Stimulated activated naive CD4-positive, alpha-beta T cell treated with Interleukin-2 at 50 U/mL for 16 hours (primary cell): ENCODE measurements around the gene GRM4.
A peak's percentile ranks its signal among the peaks of the same experiment; 100 is the strongest.
"Not testable (repeated sequence)": the region's sequence is repeated elsewhere in the genome, so short reads cannot be mapped to it uniquely, and the experiment has no call there.

Source experiments
- DNase-seq: peaks from one replicate; lab custom pipeline; 2025; lab: John Stamatoyannopoulos, UW

The GRM4 gene

DNA sequence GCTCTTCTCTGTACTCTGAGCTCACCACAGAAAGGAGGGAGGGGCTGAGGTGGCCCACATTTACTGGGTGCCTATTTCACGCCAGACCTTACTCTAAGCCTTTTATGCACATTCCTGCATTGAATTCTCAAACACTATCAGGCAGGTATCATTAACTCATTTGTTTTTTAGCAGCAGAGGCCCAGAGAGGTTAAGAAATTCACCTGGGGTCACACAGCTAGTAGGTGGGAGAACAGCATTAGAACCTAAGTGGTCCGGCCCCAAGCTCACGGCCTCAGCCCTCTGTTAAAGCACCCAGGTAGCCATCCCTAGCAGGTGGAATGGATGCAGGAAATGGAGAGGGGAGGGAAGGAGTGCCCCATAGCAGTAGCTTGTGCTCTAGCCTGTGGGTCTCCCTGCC lies 84.5 kb downstream of the GRM4 start:
- no peak for DNase-seq

DNA sequence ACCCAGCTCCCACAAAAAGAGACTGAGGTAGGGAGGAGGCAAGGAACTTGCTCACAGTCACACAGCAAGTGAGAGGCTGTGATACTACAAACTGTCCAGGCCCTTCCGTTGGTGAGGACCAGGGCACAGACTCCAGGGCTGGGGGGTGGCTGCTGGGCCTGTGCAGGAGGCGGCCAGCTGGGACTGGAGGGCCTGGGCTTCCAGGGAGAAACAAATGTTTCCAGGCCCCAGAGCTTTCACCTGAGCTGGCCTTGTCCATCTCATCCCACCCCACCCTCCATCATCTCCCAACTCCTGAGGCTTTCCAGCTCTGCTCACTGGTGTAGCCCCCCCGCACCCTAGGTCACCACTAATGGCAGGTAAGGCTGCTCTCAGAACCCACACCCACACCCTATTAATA lies 86.0 kb downstream of the GRM4 start:
- DNase-seq: no peak

DNA sequence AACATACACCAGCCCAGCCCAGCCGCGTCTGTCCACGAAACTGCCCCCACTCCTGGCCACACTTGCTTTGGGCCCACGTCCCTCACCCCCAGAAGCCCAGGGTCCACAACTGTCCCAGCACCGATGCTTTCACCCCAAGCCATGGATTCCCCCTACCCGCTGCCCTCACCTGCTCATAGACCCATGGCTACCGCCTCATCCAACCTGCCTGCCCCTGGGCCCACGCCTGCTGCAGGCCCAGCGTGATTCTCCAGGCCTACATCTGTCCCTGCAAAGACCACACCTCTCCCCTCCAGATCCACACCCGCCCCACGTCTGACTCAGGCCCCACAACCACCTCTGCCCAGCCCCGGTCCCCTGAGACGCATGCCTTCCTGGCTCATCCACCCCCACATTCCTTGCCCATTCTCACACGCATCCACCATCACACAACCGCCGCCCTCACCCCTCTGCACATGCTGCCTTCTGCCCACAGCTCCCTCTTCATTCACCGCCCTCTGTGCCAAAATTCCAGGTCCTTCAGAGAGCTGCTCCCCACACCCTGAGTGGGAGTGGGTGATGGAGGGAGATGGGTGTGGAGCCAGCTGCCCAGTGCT lies 86.7 kb downstream of the GRM4 start:
- DNase-seq: no peak

DNA sequence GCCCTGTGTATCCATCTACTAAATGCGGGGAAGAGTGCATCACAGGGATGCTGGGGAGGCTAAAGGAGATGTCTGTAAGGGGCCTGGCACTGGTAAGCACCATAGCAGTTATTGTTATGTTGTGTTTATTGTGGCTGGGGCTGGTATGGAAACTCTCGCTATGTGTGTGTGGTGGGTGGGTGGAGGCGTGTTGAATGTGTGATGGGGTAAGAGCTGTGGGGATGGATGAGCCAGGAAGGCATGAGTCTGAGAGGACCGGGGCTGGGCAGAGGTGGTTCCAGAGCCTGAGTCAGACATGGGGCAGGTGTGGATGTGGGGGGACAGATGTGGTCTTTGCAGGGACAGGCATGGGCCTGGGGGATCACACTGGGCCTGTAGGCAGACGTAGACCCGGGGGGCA lies 88.1 kb downstream of the GRM4 start:
- no peak for DNase-seq

DNA sequence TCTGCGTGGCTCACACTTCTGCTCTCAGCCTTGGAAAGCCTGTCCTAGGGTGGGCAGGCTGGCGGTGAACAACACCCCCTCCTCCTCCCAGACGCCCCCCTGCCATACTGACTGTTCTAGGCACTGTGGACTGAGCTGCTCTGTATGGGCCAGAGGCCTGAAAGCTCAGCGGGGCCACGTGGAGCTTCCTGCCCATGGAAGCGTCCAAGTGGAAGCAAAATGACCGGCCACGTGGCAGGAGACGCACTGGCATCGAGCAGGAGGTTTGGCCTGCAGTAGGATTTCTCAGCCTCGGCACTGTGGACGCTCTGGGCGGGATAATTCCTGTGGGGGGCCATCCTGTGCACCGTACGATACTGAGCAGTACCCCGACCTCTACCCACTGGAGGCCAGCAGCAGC lies 88.7 kb downstream of the GRM4 start:
- DNase-seq: no peak

DNA sequence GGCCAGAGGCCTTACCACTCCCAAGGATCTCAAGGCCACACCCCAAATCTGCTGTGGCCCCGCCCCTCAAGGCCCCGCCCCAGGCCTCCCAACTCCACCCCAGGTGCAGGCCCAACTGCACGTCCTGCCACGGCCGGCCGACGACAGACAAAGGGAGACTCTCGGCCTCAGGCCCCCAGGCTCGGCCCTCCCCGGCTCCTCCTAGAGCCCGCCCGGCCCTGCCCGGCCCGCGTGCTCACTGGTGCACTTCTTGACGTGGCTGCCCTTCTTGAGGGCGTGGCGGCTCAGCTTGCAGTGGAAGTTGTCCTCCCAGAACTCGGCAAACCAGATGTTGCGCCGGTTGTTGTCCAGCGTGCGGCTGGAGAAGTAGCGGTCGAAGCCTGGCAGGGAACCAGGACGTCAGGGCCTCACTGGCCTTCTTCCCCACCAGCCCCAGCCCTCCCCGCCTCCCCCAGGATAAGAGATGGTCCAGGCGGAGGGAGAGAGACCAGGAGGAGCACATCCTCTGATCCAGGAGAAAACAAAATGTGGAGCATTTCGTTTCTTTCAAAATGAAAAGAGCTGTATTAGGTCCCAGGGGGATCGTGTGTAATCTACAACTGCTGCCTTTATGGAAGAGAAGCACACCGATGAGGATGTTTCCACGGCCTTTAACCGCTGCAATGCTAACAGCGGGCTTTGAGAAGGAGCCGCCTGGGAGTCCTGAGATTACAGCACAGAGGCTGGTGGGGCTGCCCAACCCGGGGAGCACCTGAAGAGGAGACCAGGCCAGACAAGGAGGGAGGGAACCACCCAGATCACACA lies 89.4 kb downstream of the GRM4 start:
- no peak for DNase-seq

DNA sequence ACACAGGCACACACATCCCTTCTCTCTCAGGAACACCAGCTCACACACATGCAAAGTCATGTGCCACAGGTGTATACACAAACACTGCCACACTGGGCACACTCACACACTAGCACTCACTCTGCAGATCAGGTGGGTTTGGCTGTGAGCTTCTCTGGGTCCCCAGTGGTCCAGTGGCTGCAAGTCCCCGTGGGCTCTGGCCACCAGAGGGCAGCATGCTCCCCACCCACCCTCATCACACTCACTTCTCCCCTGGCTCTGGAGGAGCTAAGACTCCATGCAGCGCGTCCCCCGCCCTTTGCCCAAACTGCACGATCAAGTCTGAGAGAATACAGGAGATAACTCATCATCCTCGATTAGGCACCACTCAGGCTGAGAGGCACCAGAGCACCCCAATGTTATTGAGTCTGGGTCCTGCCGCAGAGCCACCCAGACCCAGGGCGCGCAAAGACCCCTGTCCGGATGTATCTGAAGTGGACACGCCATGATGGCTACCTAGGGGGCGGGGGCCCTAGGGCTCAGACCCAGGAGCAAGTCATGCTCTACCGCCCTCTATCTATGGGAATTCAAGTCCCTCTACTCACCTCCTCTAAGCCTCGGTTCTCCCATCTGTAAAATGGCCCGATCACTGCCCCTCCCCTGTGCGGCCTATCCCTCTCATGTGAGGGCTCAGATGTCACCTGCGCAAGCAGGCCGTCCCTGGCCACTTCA lies 90.5 kb downstream of the GRM4 start:
- peak; percentile 46 for DNase-seq

DNA sequence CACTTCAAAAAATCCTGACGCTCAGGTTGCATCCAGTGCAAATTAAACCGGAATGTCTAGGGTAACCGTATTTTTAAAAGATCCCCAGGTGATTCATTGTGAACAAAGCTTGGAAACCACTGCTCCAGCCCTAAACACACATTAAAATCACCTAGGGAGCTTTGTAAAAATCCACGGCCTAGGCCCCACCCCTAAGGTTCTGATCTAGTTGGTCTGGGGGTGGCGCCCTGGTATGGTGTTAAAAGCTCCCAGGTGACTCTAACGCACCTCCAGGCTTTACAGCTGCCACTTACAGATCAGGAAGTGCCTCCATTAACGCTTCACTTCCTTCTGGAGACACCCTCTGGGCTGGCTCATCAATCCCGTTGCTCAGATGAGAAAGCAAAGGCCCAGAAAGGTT lies 92.2 kb downstream of the GRM4 start:
- no peak for DNase-seq

DNA sequence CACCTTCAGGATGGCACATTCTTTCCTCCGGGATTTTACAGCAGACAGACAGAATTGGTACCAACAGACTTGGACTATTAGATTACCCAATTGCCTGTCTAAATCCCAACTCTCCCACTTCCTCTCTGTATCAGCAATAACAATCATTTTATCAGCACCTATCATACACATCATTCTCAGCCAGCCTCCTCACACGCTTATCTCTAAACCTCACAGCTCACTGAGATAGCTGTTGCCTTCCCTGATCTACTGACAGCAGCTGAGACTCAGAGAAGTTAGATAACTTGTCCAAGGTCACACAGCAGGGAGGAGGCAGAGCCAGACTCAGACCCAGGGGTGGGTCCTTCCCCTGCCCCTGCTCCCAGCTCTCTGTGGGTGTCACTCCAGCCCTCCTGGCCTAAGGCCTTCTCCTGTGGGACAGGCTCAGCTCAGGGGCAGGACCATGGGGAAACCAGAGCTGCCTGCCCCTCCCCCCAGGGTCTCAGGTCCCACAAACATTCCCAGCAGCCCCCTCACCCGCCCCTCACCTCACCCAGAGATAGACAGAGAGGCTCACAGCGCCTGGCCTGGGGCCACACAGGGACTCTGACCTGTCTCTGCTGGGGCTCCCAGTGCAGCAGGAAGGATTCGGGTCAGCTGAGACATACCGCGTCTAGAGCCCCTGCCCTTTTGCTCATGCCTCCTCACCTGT lies 92.8 kb downstream of the GRM4 start:
- no peak for DNase-seq

DNA sequence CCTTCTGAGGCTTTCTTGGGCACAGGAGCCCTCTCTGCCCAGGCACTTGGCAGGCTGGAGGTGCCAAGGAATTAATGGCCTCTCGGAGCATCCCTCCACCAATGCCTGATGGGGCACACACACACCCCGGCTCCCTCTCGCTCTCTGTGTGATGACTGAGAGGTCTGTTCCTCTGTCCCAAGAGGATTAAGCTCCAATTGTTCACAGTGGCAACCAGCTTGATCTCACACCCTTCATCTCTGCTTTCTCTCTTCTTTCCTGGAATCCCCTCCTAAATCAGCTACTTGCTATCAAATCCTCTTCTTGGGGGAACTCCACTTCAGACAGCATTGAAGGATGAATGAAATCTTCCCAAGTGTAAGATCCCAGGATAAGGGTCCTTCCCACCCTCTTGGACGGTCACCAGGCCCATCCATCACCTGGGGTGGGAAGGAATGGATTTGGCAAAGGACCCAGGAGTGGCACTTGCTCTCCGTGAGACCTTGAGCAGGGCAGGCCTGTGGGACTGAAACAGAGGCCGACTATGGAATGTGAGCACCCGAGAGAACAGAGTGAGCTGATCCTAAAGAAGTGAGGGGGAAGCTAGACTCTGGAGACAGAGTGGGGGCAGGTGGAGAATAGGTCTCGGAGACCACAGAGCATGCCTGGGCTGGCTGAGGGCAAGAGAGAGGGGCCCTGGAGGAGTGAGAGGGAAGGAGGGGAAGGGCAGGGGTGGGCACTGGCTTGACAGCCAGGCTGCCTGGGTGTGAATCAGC lies 93.6 kb downstream of the GRM4 start:
- DNase-seq: no peak

DNA sequence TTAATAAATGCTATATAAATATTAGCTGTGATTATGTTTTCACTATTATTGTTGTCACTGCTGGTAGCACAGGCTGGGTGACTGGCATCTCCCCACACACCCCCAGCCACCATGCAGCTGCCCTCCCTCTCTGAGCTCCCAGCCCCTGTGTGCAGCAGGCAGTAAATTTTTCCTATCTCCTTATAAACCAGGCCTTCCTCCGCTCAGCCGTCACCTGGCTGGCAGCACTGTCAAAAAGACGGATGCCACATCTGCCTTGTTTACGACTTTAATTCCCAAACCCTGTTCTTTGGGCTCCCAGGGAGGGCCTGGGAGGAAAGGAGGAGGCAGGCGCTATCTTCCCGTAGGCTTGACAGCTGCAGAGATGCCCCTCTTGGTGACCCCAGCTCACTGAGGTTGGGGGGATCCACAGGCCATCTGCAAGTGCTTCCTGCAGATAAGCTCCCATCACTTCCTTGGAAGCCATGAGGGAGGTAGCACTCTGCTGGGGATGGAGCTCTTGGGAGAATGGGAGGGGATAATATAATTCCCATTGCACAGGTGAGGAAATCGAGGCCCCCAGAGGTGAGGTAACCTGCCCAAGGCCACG lies 94.5 kb downstream of the GRM4 start:
- DNase-seq: no peak

DNA sequence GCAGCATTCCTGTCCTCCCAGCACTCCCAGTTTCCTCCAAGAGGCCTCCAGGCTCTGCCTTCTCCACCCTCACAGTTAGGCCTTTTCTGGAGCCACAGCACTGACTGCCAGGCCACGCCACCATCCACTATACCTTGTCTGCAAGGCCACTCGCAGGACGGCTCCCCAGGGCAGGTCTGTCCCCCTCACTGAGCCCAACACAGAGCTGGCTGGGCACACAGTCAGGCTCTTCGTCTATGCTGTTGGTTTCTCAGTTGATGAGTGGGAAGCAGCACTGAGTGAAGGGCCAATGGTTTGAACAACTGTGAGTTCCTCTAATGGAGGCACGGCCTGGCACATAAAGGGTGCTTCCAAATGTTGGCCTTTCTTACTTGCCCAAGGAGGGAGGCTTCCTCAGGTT lies 95.2 kb downstream of the GRM4 start:
- DNase-seq: no peak

DNA sequence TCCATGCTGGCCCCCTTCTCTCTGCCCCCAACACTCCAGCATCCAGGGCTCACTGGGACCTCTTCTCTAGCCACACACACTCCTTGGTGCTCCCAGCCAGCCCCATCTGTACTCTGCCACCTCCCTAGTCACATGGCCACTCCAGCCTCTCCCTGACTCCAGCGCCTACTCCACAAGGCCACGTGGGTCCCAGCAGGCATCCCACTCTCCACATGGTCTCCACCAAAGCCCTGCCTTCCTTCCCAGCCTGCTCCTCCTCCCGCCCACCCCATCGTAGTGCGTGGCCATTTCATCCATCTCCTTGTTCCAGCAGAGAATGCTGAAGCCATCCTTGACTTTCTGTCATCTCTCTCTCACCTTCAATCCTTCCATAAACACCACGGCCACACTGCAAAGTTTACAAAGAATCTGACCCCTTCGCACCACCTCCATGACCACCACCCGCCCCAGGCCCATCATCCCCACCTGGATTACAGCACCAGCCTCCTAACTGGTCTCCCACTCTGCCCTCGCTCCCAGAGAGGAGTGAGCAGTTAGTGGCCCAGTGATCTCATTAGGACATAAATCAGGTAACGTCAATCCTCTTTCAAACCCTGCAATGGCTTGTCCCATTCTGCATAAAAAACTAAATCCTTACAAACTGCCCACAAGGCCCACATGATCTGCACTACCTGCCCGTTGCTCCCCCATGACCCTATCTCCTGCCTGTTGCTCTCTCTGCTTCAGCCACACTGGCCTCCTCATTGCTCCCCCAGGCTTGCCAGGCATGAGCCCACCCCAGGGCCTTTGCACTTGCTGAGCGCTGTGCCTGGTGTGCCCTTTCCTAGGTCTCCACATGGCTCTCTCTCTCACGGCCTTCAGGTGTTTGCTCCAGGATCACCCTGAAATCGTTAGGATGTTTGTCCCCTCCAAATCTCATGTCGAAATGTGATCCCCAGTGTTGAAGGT lies 96.2 kb downstream of the GRM4 start:
- DNase-seq: no peak

DNA sequence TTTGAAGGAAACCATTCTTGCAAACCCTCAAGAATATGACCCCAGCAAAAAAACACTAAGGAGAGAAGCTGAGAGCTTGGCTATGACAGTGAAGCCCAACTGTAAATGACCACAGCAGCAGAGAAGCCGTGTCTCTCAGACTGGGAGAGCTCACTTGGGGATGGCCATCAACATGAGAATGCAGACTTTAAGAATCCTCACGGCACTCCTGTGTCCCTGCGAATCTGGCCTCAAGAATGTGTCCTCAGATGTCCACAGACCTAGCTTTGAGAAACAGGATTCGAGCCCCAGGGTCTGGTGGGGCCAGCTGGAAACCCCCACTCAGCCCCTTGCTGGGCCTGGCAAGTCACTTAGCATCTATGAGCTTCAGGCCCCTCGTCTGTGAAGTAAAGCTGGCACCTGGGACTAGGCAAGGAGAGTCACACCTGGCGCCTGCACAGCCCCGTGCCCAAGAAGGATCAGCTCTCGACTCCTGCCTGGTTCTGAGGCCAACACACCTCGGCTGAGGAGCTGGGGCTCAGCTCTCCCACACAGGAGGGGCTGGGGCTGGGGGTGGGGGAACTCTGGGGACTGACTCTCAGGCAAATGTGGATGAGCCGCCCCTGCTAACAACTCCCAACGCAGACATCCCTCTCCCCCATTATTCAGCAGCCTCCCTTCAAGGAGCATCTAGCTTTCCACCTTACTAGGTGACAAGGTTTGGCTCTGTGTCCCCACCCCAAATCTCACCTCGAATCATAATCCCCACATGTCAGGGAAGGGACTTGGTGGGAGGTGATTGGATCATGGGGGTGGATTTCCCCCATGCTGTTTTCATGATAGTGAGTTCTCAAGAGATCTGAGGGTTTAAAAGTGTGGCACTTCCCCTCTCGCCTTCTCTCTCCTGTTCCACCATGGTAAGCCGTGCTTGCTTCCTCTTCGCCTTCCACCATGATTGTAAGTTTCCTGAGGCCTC lies 97.7 kb downstream of the GRM4 start:
- DNase-seq: no peak

DNA sequence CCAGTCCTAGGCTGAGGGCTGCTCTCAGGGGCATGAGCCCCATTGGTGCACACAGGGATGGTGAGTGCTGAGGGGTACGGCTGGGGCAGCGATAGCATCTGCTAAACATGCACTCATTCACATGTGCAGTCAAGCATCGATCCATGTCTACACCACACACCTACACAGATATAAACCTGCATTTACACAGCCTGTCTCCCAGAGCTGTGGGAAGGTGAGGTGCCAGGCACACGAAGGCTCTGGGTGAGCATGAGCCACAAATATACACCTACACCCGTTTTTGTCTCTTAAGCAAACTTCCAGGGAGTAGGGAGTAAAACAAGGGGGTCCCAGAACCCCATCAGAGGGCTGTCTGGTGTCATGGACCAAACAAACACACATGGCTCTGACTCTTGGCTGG lies 99.3 kb downstream of the GRM4 start:
- DNase-seq: no peak

DNA sequence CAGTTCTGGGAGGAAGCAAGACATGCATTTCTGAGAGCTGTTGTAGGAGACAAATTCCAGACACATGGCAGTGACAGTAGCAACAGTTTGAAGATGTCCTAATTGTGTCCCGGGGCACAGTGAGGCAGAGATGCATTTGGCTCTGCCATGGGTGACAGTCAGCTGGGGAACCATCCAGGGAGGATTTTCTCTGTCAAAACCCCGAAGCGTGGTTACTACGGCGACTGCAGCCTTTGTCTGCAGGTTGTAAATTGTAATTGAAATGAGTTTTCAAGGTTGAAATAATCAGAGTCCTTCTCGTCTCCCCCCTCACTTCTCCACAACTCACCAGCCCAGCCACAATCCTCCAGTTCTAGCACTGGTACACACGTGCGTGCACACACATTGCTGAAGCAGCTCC lies 100.1 kb downstream of the GRM4 start:
- DNase-seq: no peak

DNA sequence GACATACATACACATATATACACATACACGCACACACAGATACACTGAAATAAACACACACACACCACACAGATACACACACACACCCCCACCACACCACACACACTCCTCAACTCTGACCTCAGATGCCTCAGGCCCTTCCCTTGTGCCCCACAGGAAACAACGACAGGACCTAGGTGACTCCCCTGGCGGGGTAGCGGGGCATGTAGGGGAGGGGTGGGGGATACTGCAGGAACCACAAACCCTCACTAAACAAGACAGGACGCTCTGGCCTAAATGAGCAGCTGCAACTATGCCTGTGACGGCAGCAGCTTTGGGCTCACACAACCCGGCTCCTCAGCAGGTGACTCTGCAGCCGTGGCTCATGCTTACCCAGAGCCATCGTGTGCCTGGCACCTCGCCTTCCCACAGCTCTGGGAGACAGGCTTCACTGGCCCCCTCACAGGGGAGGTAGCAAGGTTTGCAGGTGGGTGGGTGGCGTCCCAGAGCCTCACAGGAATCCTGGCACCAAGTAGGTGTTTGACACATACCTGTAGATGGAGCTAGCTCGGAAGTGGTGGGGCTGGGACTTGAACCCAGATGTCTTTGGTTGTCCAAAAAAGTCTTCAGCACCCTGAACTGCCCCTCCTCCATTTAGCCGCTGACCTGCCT lies 100.8 kb downstream of the GRM4 start:
- DNase-seq: no peak

DNA sequence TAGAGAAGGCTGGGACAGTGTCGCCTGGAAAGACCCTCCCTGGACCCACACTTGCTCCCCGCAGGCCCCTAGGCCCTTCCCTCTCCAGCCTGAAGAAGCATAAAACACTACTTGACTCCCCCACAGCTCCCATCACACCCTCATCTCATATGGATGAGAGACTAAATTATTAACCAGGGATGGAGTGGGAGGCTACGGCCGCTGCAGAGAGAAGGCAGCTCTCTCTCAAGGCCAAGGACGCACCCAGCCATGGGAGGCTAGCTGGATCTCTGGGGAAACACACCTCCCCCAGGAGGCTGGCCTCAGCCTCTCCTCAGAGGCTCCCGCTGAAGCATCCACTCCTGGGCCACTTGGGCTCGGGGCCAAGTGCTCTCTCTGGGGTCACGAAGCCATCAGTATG lies 102.5 kb downstream of the GRM4 start:
- no peak for DNase-seq

DNA sequence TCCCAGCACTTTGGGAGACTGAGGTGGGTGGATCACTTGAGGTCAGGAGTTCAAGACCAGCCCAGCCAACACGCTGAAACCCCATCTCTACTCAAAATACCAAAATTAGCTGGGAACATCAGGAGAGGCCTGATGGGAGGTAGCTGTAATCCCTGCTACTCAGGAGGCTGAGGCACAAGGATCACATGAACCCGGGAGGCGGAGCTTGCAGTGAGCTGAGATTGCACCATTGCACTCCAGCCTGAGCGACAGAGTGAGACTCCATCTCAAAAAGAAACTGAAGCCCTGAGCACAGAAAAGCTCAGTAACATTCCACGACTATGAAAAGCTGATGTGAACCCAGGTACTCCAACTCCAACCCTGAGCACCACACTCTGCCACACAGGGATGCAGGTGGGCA lies 103.9 kb downstream of the GRM4 start:
- DNase-seq: not testable (repeated sequence)
